GM21825 (cell line): ENCODE results near the gene DAG1.
A peak's percentile ranks its signal among the peaks of the same experiment; 100 is the strongest.

Source experiments
- ATAC-seq: cut with Tn5 transposase; IDR thresholded peaks from one replicate; pipeline ENCODE4 v1.9.1; 2021; ENCODE audit warnings: mild to moderate bottlenecking, moderate library complexity; ENCODE audit not compliant: unreplicated experiment

Gene DAG1

DNA sequence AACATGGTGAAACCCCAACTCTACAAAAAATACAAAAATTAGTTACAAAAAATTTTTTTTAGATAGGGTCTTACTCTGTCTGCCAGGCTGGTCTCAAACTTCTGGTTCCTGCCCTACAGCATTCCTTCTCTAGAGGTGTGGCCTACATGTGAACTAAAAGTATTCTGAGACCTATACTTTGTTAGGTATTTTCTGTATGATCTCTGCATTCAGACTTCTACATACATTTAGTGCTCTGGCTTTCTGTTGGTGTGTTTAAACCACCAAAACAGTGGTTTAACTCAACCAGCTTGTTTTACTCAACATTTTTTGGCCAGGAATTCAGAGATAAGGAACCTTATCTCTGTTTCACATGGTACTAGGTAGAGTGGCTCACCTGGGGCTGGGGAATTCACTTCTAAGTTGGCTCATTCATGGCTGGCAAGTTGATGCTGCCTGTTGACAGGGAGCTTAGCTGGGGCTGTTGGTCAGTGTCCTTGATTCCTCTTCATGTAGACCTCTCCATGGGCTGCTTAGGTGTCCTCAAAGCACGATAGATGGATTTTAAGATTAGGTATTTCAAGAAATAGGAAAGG is 42.8 kb downstream of the DAG1 start:
- ATAC-seq: no peak

- ATAC-seq: no peak
These were observed 43.5 kb downstream of the DAG1 start for GRCh38 chr3:49513494-49514124.

DNA sequence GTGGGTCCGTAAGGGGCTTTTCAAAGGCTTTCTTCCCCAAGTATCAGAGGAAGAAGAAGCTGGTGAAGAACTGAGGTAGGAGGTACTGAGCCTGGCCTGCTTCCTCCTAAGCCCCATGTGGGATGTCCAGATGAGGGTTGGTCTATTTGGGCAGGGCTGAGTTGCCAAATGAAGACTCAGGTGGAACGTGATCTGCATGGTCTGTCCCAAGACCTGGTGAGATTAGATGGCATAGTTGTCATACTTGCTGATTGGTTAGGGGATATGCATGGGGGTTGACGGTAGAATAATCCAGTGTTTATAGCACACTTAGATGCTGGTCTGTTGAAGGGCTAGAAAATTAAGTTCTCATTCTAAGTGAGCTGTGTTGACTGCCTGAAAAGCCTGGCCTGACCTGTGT is 47.9 kb downstream of the DAG1 start:
- no peak for ATAC-seq

DNA sequence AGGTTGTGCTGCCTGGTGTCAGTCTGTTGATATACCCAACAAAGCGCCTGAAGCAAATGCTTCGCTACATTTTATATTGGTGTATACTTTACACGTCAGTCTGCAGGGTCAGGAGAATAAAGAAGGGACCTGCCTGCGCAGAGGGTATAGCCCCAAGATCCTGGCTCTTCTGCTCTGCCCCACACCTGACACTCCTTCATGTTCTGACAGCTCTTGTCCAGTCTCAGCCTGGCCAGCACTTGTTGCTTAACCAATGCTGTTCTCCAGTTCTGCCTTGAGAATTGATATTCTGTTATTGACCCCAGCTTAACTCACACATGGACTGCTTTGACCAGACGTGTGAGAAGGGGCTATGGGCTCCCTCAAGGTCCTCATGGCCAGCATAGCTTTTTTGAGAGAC is 48.4 kb downstream of the DAG1 start:
- no peak for ATAC-seq

DNA sequence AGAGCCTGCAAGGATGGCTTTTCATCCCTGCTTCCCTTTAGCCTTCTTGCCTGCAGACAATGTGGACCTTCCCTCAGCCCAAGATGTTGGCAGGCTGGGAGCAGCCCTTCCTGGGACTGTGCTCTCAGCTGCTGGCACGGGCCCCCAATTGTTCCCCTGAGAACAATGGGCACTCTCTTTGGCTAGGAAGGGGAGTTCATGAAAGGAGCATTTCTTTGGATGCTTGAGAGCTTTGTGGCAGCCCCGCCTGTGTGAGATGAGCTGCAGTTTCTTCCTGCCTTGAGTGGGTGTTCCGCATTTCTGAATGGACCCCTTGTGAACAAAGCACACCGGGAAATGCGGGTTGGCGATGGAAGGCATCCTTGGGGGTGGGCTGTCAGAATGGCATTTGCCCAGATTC is 49.2 kb downstream of the DAG1 start:
- ATAC-seq: no peak

GRCh38 chr3:49519916-49520385 is 49.9 kb downstream of the DAG1 start:
- no peak for ATAC-seq

DNA sequence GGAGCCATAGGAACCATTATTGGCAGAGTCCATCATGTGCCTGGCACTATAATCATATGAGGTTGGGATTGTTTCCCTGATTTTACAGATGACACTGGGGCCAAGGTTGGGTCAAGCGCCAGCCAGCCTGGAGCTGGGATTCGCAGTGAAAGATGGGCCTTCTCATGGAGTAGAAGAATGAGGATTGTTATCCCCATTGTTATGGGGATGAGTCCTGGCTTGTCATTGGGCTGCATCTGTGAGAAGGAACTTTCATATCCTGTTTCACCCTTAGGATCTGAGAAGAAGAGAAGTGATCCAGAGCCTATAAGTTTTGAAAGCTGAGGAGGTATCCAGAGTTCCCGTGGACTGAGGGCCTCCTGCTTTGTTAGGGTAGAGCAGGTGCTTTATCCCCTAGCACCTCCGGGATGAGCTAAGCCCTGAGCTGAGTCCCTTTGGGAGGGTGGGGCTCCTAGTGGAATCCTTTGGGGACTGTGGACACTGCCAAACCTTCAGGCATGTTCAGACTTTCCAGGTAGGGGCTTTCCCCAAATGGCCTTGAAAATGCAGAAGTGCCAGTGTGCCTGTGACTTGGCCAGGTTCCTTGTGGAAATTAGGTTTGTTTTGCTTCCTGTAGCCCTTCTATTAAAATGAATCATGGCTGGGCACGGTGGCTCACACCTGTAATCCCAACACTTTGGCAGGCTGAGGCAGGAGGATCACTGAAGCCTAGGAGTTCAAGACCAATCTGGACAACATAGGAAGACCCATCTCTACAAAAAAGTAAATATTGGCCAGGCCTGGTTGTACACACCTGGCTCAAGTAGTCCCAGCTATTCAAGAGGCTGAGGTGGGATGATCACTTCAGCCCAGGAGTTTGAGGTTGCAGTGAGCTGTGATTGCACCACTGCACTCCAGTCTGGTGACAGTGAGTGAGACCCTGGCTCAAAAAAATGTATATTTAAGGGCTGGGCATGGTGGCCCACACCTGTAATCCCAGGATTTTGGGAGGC is 54.0 kb downstream of the DAG1 start:
- ATAC-seq: no peak

DNA sequence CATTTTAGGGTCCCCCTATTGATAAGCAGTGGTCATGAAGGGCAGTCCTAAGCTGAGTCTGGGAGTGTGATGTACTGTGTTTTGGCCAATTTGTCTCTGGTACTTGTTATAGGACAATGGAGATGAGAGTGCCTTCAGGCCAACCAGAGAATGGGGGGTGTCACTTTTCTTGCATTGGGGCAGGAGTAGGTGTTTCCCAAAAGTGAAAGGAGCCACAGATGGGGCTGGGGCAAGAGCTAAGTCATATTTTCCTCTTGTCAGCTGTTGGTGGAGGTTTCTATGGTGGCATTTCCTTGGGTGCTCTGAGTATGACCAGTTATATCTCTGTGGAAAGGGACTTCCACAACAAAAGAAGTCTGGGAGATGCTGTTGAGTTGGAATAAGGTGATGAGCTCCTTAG is 59.5 kb downstream of the DAG1 start:
- no peak for ATAC-seq

DNA sequence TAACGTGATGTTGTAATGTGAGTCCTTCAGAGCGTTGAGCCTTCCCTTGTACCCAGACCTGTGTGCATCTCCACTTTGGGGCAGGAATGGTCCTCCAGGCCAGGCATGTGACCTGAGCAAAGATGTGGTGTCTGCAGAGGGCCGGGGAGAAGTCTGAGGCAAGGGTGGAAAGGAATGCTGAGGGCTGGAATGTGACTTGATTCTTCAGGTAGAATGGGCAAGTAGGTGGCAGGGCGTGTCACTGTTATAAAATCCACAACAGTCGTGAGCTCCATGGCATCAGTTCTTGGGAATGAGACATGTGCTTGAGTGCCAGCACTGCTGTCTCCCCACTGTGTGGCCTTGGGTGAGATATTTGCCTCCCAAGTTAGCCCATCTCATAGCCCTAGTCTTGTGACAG is 60.2 kb downstream of the DAG1 start:
- ATAC-seq: no peak

DNA sequence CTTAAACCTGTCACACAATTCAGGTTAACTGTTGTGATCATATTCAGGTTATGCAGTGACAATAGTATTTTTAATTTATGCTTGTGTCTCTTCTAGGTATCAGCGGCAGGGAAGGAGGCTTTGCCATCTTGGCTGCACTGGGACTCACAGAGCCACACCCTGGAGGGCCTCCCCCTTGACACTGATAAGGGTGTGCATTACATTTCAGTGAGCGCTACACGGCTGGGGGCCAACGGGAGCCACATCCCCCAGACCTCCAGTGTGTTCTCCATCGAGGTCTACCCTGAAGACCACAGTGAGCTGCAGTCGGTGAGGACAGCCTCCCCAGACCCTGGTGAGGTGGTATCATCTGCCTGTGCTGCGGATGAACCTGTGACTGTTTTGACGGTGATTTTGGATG is 60.6 kb downstream of the DAG1 start:
- ATAC-seq: no peak

- ATAC-seq: no peak
These were observed 61.2 kb downstream of the DAG1 start for GRCh38 chr3:49531218-49531617.

DNA sequence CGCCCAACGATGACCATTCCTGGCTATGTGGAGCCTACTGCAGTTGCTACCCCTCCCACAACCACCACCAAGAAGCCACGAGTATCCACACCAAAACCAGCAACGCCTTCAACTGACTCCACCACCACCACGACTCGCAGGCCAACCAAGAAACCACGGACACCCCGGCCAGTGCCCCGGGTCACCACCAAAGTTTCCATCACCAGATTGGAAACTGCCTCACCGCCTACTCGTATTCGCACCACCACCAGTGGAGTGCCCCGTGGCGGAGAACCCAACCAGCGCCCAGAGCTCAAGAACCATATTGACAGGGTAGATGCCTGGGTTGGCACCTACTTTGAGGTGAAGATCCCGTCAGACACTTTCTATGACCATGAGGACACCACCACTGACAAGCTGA is 61.6 kb downstream of the DAG1 start:
- no peak for ATAC-seq

GRCh38 chr3:49533031-49533430 is 63.0 kb downstream of the DAG1 start:
- ATAC-seq: no peak

GRCh38 chr3:49533786-49534519 is 63.9 kb downstream of the DAG1 start:
- no peak for ATAC-seq

- ATAC-seq: no peak
These were observed 64.7 kb downstream of the DAG1 start for GRCh38 chr3:49534581-49535441.

- no peak for ATAC-seq
These were observed 66.2 kb downstream of the DAG1 start for GRCh38 chr3:49535971-49536874.

DNA sequence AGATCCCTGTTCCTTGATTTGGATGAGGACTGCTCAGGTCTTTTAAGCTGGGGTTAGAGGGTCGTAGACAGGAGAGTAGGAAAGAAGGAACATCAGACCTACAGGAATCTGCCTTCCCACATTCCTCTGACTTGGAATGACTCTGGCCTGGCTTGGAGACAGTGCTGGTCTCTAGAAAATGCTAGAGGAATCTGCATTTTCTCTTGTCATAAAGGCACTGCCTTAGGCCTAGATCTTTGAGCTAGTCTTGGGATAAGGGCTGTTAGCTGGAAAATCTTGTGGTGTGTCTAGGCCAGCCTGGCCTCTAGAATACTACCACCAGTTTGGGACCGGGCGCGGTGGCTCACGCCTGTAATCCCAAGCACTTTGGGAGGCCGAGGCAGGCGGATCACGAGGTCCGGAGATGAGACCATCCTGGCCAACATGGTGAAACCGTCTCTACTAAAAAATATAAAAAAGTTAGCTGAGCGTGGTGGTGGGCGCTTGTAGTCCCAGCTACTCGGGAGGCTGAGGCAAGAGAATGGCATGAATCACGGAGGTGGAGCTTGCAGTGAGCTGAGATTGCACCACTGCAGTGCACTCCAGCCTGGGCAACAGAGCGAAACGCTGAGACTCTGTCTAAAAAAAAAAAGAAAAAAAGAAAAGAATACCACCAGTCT is 66.9 kb downstream of the DAG1 start:
- no peak for ATAC-seq

- ATAC-seq: peak; percentile 89
These were observed 69.8 kb downstream of the DAG1 start for GRCh38 chr3:49539659-49540560.
